Measurements from ENCODE around the gene CDH4.

The CDH4 gene

GRCh38 chr20:61690993-61691838 lies 439.2 kb downstream of the CDH4 start:
- DNase-seq (ENCODE audit: low read depth in 2 of 2) = no peak

- no peak for DNase-seq (ENCODE audit: low read depth in 2 of 2)
Observed at GRCh38 chr20:61691978-61692377, 439.9 kb downstream of the CDH4 start.

GRCh38 chr20:61692479-61692878 lies 440.4 kb downstream of the CDH4 start:
- DNase-seq (ENCODE audit: low read depth in 2 of 2) = no peak

- no peak for DNase-seq (ENCODE audit: low read depth in 2 of 2)
Observed at GRCh38 chr20:61693055-61693600, 441.1 kb downstream of the CDH4 start.

- no peak for DNase-seq (ENCODE audit: low read depth in 2 of 2)
Observed at GRCh38 chr20:61694682-61695081, 442.6 kb downstream of the CDH4 start.

- DNase-seq (ENCODE audit: low read depth in 2 of 2) = no peak
Observed at GRCh38 chr20:61695741-61696140, 443.7 kb downstream of the CDH4 start.

GRCh38 chr20:61696181-61696735 lies 444.2 kb downstream of the CDH4 start:
- no peak for DNase-seq (ENCODE audit: low read depth in 2 of 2)

- no peak for DNase-seq (ENCODE audit: low read depth in 2 of 2)
Observed at GRCh38 chr20:61697666-61698597, 445.9 kb downstream of the CDH4 start.

- DNase-seq (ENCODE audit: low read depth in 2 of 2) = no peak
Observed at GRCh38 chr20:61698598-61699494, 446.8 kb downstream of the CDH4 start.

- no peak for DNase-seq (ENCODE audit: low read depth in 2 of 2)
Observed at GRCh38 chr20:61699495-61700374, 447.7 kb downstream of the CDH4 start.

GRCh38 chr20:61700595-61701140 lies 448.6 kb downstream of the CDH4 start:
- no peak for DNase-seq (ENCODE audit: low read depth in 2 of 2)

- DNase-seq (ENCODE audit: low read depth in 2 of 2) = no peak
Observed at GRCh38 chr20:61701401-61701800, 449.3 kb downstream of the CDH4 start.

GRCh38 chr20:61701802-61702201 lies 449.7 kb downstream of the CDH4 start:
- DNase-seq (ENCODE audit: low read depth in 2 of 2) = no peak

GRCh38 chr20:61702246-61702645 lies 450.2 kb downstream of the CDH4 start:
- no peak for DNase-seq (ENCODE audit: low read depth in 2 of 2)

- no peak for DNase-seq (ENCODE audit: low read depth in 2 of 2)
Observed at GRCh38 chr20:61704661-61705060, 452.6 kb downstream of the CDH4 start.

GRCh38 chr20:61705386-61706258 lies 453.6 kb downstream of the CDH4 start:
- no peak for DNase-seq (ENCODE audit: low read depth in 2 of 2)

GRCh38 chr20:61706259-61706961 lies 454.3 kb downstream of the CDH4 start:
- no peak for DNase-seq (ENCODE audit: low read depth in 2 of 2)

GRCh38 chr20:61708891-61709290 lies 456.8 kb downstream of the CDH4 start:
- no peak for DNase-seq (ENCODE audit: low read depth in 2 of 2)
